HL-60 (cell line): ENCODE results near the gene CPVL.

ENCODE experiments used
- DNase-seq, 2 experiments: peaks; one replicate each; pipeline ENCODE4 v3.0.0-alpha.2; 2010 to 2020; ENCODE audit warnings: low read depth in 1 of 2, low spot score in 1 of 2
- H3K27ac ChIP-seq: fragments of 250-450 bp; sonication (Bioruptor Pico); replicated peaks from 2 replicates; pipeline ENCODE4 v1.5.1; 2020; ENCODE audit warnings: mild to moderate bottlenecking, moderate library complexity
- H3K27me3 ChIP-seq: fragments of 250-450 bp; sonication (Bioruptor Pico); 2 replicates; pipeline ENCODE4 v1.5.1; 2021; ENCODE audit warnings: mild to moderate bottlenecking, moderate library complexity; ENCODE audit not compliant: insufficient read depth, poor library complexity, severe bottlenecking
- H3K4me3 ChIP-seq: replicated peaks from 2 replicates; pipeline ENCODE4 v1.5.1; 2011; ENCODE audit warnings: mild to moderate bottlenecking, control low read depth, low read length; ENCODE audit not compliant: insufficient read depth
- GABPA ChIP-seq: IDR thresholded peaks from 2 replicates; pipeline ENCODE4 v1.6.1; 2012; ENCODE audit warnings: low read depth
- POLR2AphosphoS5 ChIP-seq: IDR thresholded peaks from 2 replicates; pipeline ENCODE4 v1.6.1; 2012; ENCODE audit warnings: low read depth
- SPI1 ChIP-seq: IDR thresholded peaks from 2 replicates; pipeline ENCODE4 v1.6.1; 2012; ENCODE audit warnings: low read depth, mild to moderate bottlenecking, borderline replicate concordance
- TF ChIP-seq, protein P1 (sequence below): IDR thresholded peaks from one replicate; pipeline ENCODE4 v1.5.1; 2011; ENCODE audit warnings: low read length, control low read depth, inconsistent platforms; ENCODE audit not compliant: insufficient read depth
- TF ChIP-seq, protein P2 (sequence below): IDR thresholded peaks from 2 replicates; pipeline ENCODE4 v1.6.1; 2012; ENCODE audit warnings: low read depth; ENCODE audit not compliant: insufficient replicate concordance

Gene CPVL

GRCh38 chr7:28988091-28988490 is 158.2 kb downstream of the CPVL start:
- Histone ChIP-seq H3K27ac (no peak overlapping the region), H3K27me3 (no peaks in the 10 kb centered on the region), H3K4me3 (no peak overlapping the region)
- DNase-seq = no peak
- TF ChIP-seq, protein P1, sequence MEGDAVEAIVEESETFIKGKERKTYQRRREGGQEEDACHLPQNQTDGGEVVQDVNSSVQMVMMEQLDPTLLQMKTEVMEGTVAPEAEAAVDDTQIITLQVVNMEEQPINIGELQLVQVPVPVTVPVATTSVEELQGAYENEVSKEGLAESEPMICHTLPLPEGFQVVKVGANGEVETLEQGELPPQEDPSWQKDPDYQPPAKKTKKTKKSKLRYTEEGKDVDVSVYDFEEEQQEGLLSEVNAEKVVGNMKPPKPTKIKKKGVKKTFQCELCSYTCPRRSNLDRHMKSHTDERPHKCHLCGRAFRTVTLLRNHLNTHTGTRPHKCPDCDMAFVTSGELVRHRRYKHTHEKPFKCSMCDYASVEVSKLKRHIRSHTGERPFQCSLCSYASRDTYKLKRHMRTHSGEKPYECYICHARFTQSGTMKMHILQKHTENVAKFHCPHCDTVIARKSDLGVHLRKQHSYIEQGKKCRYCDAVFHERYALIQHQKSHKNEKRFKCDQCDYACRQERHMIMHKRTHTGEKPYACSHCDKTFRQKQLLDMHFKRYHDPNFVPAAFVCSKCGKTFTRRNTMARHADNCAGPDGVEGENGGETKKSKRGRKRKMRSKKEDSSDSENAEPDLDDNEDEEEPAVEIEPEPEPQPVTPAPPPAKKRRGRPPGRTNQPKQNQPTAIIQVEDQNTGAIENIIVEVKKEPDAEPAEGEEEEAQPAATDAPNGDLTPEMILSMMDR = no peak
- TF ChIP-seq POLR2AphosphoS5 (no peak), GABPA (no peak), SPI1 (no peak)
- TF ChIP-seq, protein P2, sequence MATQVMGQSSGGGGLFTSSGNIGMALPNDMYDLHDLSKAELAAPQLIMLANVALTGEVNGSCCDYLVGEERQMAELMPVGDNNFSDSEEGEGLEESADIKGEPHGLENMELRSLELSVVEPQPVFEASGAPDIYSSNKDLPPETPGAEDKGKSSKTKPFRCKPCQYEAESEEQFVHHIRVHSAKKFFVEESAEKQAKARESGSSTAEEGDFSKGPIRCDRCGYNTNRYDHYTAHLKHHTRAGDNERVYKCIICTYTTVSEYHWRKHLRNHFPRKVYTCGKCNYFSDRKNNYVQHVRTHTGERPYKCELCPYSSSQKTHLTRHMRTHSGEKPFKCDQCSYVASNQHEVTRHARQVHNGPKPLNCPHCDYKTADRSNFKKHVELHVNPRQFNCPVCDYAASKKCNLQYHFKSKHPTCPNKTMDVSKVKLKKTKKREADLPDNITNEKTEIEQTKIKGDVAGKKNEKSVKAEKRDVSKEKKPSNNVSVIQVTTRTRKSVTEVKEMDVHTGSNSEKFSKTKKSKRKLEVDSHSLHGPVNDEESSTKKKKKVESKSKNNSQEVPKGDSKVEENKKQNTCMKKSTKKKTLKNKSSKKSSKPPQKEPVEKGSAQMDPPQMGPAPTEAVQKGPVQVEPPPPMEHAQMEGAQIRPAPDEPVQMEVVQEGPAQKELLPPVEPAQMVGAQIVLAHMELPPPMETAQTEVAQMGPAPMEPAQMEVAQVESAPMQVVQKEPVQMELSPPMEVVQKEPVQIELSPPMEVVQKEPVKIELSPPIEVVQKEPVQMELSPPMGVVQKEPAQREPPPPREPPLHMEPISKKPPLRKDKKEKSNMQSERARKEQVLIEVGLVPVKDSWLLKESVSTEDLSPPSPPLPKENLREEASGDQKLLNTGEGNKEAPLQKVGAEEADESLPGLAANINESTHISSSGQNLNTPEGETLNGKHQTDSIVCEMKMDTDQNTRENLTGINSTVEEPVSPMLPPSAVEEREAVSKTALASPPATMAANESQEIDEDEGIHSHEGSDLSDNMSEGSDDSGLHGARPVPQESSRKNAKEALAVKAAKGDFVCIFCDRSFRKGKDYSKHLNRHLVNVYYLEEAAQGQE = no peak

DNA sequence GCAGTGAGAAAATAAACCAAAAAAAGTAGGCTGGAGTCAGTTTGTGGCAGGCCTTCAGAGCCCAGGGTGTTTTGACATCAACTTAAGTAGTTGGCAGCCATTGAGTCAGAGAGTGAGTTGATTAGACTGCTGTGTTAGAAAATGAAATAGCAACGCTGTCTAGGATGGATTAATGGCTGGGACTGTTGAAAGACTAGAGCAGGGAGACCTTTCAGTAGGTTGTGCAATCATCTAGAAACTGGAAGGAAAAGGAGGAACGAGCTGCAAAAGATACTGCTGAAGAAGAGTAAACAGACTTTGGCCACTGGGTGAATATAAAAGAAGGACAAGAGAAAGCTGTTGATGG is 159.6 kb downstream of the CPVL start:
- Histone ChIP-seq H3K27me3 (no peaks in the 10 kb centered on the region), H3K27ac (no peak overlapping the region), H3K4me3 (no peak overlapping the region)
- peak; percentile 31 to 49 for DNase-seq
- no peak for TF ChIP-seq POLR2AphosphoS5
- TF ChIP-seq SPI1 = no peak
- TF ChIP-seq, protein P1 = no peak
- TF ChIP-seq GABPA = no peak
- TF ChIP-seq, protein P2 = no peak

DNA sequence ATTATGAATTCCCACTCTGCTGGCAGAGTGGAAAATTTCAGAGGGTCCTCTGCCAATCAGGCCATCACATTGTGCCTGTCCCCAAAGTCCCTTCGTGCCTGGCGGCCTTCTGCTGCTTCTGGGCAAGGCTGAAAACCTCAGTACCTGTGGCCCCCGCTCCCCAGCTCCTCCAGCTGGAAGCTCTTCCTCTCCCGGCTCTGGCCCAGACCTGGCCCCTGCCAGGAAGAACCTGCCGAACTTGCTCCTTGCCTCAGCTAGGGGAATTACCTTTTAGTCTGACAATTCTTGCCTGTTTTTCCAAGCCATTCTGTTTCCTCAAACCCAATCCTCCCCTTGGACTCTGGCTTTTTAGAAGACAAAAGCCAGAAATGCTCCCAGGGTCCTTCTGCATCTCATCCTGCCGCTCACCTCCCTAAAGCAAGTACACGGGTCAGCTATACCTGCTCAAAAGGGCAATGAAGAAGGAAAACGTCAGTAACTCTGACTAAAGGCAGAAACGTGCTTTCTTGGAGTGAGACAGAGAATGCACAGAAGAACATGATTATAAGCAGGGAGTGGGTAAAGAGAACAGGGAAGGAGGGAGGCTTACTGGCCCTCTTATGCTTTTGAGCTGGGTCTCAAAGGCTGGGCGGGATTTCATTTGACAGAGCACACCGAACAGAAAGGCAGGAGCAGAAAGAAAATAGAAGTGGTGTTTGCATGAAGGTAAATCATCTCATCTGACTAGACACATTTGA is 160.1 kb downstream of the CPVL start:
- Histone ChIP-seq H3K4me3 (no peak overlapping the region), H3K27ac (no peak overlapping the region), H3K27me3 (no peaks in the 10 kb centered on the region)
- DNase-seq = no peak
- no peak for TF ChIP-seq POLR2AphosphoS5
- TF ChIP-seq, protein P1 = no peak
- TF ChIP-seq GABPA = no peak
- no peak for TF ChIP-seq SPI1
- TF ChIP-seq, protein P2 = no peak
